GM12892 (cell line): ENCODE results near the gene ANKRD6.

Source experiments
- POLR2A ChIP-seq: IDR thresholded peaks from 2 replicates; pipeline ENCODE4 v1.6.1; 2011; ENCODE audit warnings: low read depth, low read length, control low read depth
- POLR2AphosphoS5 ChIP-seq: IDR thresholded peaks from 2 replicates; pipeline ENCODE4 v1.6.1; 2011; ENCODE audit warnings: low read depth, low read length, control low read depth
- TAF1 ChIP-seq: IDR thresholded peaks from 2 replicates; pipeline ENCODE4 v1.6.1; 2011; ENCODE audit warnings: low read depth, mild to moderate bottlenecking, control low read depth, low read length, borderline replicate concordance

- TF ChIP-seq POLR2AphosphoS5 (no peak), TAF1 (no peak), POLR2A (no peak)
These were observed 22.2 kb upstream of the ANKRD6 start for GRCh38 chr6:89410788-89411144.
